PFSK-1 (cell line): Measurements from ENCODE around the gene THOP1.

ENCODE experiments used
- FOXP2 ChIP-seq: optimal IDR thresholded peaks from 2 replicates; pipeline ENCODE3; 2011; ENCODE audit warnings: borderline replicate concordance, control low read depth, inconsistent platforms; ENCODE audit not compliant: insufficient read depth; ENCODE audit errors: extremely low read length, extremely low read depth
- POLR2AphosphoS5 ChIP-seq: IDR thresholded peaks from 2 replicates; pipeline ENCODE4 v1.6.1; 2012; ENCODE audit warnings: low read depth, mild to moderate bottlenecking, control low read depth, low read length, moderate library complexity
- REST ChIP-seq, 2 experiments: IDR thresholded peaks; 2 replicates each; pipeline versions ENCODE4 v1.6.1 to v1.8.0; 2011 to 2012; ENCODE audit warnings: low read depth in 2 of 2, low read length in 2 of 2, control low read depth in 1 of 2, inconsistent platforms in 1 of 2, mild to moderate bottlenecking in 1 of 2, moderate library complexity in 1 of 2; ENCODE audit not compliant: insufficient read depth in 1 of 2
- SIN3A ChIP-seq: IDR thresholded peaks from 2 replicates; pipeline ENCODE4 v1.6.1; 2012; ENCODE audit warnings: mild to moderate bottlenecking, low read length, moderate library complexity, borderline replicate concordance; ENCODE audit not compliant: insufficient read depth
- TAF1 ChIP-seq: IDR thresholded peaks from 2 replicates; pipeline ENCODE4 v1.6.1; 2012; ENCODE audit warnings: low read length, control low read depth, borderline replicate concordance; ENCODE audit not compliant: insufficient read depth

Gene THOP1

GRCh38 chr19:2824129-2824528 lies 38.8 kb downstream of the THOP1 start:
- TF ChIP-seq FOXP2 (no peak), REST (IDR thresholded peaks at IDR 0.05; ENCODE audit: insufficient read depth in 1 of 2, low read depth in 2 of 2, low read length in 2 of 2) (no peak), TAF1 (no peak), SIN3A (no peak), POLR2AphosphoS5 (no peak)

DNA sequence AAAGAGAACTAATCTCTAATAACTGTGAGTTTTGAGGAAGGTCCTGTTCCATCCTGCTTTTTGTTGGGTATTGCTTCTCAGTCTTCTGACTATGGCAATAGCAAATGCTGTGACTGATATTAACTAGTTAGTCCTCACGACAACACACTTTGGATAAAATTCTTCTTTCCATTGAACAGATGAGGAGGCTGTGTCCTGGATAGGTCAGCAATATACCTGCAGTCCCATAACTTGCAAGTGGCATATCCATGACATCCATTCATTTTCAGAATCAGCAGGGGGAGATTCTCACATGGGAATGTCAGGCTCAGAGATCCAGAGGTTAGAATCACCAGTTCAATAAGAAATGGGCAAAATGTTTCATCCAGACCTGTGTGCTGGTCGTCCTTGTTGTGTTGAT lies 41.7 kb downstream of the THOP1 start:
- TF ChIP-seq POLR2AphosphoS5 (no peak), SIN3A (no peak), FOXP2 (no peak), TAF1 (no peak), REST (IDR thresholded peaks at IDR 0.05; ENCODE audit: insufficient read depth in 1 of 2, low read depth in 2 of 2, low read length in 2 of 2) (no peak)

DNA sequence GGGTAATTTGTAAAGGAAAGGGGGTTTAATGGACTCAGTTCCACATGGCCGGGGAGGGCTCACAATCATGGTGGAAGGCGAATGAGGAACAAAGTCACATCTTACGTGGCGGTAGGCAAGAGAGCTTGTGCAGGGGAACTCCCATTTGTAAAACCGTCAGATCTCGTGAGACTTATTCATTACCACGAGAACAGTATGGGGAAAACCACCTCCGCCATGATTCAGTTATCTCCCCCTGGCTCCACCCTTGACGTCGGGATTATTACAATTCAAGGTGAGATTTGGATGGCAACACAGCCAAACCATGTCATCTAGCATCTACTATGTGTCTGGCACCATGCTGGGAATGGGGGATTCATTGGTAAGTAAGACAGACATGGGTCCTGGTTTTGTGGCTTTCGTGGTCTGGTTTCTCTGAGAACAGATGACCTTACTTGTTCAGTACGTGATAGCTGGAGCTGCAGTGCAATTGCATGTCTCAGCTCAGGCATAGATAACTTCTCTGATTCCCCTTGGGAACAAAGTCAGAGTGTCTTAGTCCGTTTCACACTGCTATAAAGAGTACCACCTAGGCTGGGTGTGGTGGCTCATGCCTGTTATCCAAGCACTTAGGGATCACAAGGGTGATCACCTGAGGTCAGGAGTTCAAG lies 42.7 kb downstream of the THOP1 start:
- TF ChIP-seq REST (IDR thresholded peaks at IDR 0.05; ENCODE audit: insufficient read depth in 1 of 2, low read depth in 2 of 2, low read length in 2 of 2) (no peak), TAF1 (no peak), SIN3A (no peak), FOXP2 (no peak), POLR2AphosphoS5 (no peak)

- TF ChIP-seq POLR2AphosphoS5 (no peak), REST (IDR thresholded peaks at IDR 0.05; ENCODE audit: insufficient read depth in 1 of 2, low read depth in 2 of 2, low read length in 2 of 2) (no peak), TAF1 (no peak)
Observed at GRCh38 chr19:2834294-2834871, 49.1 kb downstream of the THOP1 start.
